Measurements from ENCODE around the gene PPIE.
"Not testable (repeated sequence)": the region's sequence is repeated elsewhere in the genome, so short reads cannot be mapped to it uniquely, and the experiment has no call there.

DNA sequence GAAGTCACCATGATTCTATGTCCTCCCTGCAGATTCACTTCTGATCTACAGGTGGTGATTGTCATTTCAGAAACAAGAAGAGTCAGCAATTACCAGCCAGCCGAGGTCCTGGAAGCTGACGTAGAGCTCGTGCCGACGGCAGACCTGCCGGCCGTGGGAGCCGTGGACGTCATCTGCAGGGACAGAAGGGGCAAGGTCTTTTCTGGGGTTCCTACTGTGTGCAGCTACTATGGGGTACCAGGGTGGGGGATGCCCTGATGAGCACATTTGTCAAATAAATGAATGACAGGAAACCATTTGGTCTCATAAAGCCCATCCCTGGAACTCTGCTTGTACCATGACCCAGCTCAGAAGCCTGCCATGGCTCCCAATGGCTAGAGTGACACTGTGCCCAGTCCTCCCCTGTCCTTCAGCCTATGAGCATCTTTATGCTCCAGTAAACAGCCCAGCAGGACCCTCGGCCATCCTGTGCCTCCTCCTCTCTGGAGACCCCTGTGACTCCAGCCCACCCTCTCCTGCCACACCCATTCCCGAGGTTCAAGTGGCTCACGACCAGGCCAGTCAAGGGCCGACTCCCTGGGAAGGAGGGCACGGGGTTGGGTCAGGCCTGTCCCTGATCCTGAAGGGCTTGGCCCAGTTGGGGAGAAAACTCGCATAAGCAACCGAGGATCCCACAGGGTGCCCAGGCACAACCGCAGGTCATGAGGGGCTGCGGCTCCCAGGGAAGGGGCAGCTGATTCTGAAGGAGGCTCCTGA is 25.1 kb downstream of the PPIE start:
- TF ChIP-seq, protein P1, sequence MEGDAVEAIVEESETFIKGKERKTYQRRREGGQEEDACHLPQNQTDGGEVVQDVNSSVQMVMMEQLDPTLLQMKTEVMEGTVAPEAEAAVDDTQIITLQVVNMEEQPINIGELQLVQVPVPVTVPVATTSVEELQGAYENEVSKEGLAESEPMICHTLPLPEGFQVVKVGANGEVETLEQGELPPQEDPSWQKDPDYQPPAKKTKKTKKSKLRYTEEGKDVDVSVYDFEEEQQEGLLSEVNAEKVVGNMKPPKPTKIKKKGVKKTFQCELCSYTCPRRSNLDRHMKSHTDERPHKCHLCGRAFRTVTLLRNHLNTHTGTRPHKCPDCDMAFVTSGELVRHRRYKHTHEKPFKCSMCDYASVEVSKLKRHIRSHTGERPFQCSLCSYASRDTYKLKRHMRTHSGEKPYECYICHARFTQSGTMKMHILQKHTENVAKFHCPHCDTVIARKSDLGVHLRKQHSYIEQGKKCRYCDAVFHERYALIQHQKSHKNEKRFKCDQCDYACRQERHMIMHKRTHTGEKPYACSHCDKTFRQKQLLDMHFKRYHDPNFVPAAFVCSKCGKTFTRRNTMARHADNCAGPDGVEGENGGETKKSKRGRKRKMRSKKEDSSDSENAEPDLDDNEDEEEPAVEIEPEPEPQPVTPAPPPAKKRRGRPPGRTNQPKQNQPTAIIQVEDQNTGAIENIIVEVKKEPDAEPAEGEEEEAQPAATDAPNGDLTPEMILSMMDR (IDR thresholded peaks at IDR 0.05): not testable (repeated sequence)
- not testable (repeated sequence) for TF ChIP-seq POLR2AphosphoS5, POLR2A (IDR thresholded peaks at IDR 0.05)
